Measurements from ENCODE around the gene SYCN.

GRCh38 chr19:39173502-39173991 is 30.5 kb downstream of the SYCN start:
- no peak for TF ChIP-seq CTCF (IDR thresholded peaks at IDR 0.05)
- no peak for TF ChIP-seq EZH2 (IDR thresholded peaks at IDR 0.05; ENCODE audit: borderline replicate concordance, insufficient read depth, low read depth, low read length, poor library complexity, severe bottlenecking)
